Left ventricle myocardium superior (tissue), 1 donor: Measurements from ENCODE around the gene C22orf31. TPM values are rescaled to one million over a fixed set of nuclear protein-coding genes. Genes with fewer than 3 reads are reported as not detected.
A peak's percentile ranks its signal among the peaks of the same experiment; 100 is the strongest.

ENCODE experiments used
- ATAC-seq: fragments of 200-7000 bp; cut with Tn5 transposase; one replicate; pipeline ENCODE4 v1.9.1; 2020; ENCODE audit warnings: mild to moderate bottlenecking, moderate library complexity
- DNase-seq: peaks from one replicate; pipeline ENCODE4 v3.0.0-alpha.2; 2020
- intact Hi-C: fragments of 100-400 bp; cut with micrococcal nuclease; formaldehyde crosslinking; loops from one replicate; pipeline ENCODE4 v1.11.0; 2022
- total RNA-seq: library from RNA; stranded (reverse); fragmentation: NEBNext Ultra II Directional; extraction: Animal tissue kit (Norgen Biotek cat#: 25700); gene quantifications from one replicate; pipeline ENCODE4 v1.2.1, GENCODE V29; 2021
- donor health status: DM: no; HTN: yes; CAD: no; lungs with severe emphysema.

C22orf31 gene
- total RNA-seq, 1 donor from 2014 or later: not detected

DNA sequence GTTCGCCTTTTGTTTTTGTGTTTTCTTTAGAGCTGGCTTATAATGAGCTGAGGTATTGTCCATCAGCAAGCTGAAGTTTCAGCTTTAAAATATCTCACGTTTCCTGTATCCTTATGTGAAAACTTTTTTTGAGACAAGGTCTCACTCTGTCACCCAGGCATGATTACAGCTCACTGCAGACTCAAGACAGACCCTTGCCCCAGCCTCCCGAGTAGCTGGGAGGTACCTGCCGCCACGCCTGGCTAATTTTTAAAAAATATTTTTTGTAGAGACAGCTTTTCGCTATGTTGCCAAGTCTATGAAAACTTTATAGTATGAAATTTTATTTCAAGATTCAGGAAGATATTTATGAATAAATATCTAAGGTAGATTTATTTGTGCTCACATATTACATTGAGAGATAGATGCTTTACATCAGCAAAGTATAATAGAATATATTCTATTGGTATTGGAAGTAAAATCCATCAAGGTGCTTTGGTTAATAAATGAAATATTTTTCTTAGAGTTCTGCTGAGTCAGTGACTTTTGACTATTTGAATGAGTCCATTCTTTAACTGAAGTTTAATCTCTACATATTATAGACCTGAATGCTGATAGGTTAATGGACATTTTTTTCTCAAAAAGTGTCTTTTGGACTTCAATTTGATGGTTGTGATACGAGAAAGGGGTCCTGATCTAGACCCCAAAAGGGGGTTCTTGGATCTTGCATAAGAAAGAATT is 21.4 kb upstream of the C22orf31 start:
- intact Hi-C loops: no loop called here
- ATAC-seq: no peak

GRCh38 chr22:29081517-29082236 is 20.0 kb upstream of the C22orf31 start:
- intact Hi-C loops: no loop called here
- ATAC-seq: peak; percentile 64

More for the DNA sequence above, 21.4 kb upstream of the C22orf31 start:
- DNase-seq: no peak

GRCh38 chr22:29080106-29080975 is 18.7 kb upstream of the C22orf31 start:
- DNase-seq: no peak
- intact Hi-C loops: no loop called here
- peak; percentile 27 for ATAC-seq

More at GRCh38 chr22:29081517-29082236, 20.0 kb upstream of the C22orf31 start:
- DNase-seq: no peak

GRCh38 chr22:29079218-29079901 is 17.7 kb upstream of the C22orf31 start:
- intact Hi-C loops: no loop called here
- ATAC-seq (no peak), DNase-seq (no peak)

GRCh38 chr22:29078869-29079207 is 17.2 kb upstream of the C22orf31 start:
- DNase-seq (no peak), ATAC-seq (peak; percentile 17)
- intact Hi-C loops: no loop called here

GRCh38 chr22:29078036-29078868 is 16.6 kb upstream of the C22orf31 start:
- intact Hi-C loops: no loop called here
- no peak for DNase-seq
- no peak for ATAC-seq

GRCh38 chr22:29074276-29074772 is 12.7 kb upstream of the C22orf31 start:
- intact Hi-C loops: no loop called here
- DNase-seq (no peak), ATAC-seq (no peak)

GRCh38 chr22:29073618-29074275 is 12.1 kb upstream of the C22orf31 start:
- intact Hi-C loops: no loop called here
- ATAC-seq (peak; percentile 61), DNase-seq (peak; percentile 73)

DNA sequence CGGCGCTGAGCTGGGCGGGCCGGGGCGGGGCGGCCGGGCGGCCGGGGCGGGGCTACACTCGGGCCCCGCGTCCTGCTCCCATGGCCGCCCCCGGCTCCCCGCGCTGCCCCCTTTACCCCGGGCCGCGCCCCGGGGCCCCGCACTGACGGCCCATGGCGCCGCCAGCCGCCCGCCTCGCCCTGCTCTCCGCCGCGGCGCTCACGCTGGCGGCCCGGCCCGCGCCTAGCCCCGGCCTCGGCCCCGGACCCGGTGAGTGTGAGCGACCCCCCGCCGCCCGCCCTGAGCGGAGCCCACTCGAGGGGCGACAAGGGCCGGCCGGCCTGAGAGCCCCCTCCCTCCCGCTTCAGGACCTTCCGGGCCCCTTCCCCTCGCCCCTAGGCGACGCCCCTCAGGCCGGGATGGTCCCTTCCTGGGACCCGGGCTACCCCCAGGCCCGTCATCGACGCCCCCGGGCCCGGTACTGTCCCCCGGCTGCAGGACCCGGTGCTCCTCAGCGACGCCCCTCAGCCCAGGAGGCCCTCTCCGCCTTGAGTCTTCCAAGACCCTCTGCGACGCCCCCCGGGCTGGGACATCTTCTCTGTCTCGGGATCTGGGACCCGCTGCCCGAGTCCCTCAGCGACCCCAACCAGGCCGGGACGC is 11.5 kb upstream of the C22orf31 start, which contains the start of gene KREMEN1:
Gene KREMEN1, plus strand, starts transcription at position 57 of the 639 bp plus-strand sequence. Its CDS starts 96 bp downstream, at position 153.
- peak; percentile 13 for ATAC-seq
- DNase-seq: peak; percentile 43
- intact Hi-C loops: no loop called here

DNA sequence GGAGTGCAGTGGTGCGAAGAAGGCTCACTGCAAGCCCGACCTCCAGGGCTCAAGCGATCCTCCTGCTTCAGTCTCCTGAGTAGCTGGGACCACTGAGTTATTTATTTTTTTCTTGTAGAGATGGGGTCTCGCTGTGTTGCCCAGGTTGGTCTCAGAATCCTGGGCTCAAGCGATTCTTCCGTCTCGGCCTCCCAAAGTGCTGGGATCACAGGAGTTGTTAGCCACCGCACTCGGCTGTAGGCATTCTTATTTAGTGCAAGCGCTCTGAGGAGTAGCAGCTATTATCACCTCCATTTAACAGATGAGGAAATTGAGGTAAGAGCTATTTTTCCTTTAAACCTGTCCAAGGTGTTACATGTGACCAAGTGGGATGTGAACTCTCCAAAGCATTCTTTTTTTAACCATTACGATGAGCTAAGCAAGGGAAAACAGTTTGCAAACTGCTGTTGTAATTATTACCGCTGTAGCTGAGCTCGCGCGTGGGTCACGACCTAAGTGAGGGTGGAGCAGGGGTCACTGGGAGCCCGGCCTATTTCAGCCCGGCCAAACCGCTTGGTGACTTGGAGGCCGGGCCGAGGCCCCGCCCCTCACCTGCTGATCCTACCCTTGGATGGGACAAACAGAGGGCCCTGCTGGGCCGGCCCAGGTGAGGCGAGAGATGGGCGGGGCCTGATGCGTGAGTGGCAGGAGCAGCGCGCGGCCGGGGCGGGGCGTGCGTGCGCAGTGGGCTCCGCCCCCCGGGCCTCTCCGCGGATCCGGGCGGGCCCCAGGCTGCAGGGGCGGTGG is 10.8 kb upstream of the C22orf31 start:
- DNase-seq (peak; percentile 95), ATAC-seq (peak; percentile 88)
- intact Hi-C loops: no loop called here

DNA sequence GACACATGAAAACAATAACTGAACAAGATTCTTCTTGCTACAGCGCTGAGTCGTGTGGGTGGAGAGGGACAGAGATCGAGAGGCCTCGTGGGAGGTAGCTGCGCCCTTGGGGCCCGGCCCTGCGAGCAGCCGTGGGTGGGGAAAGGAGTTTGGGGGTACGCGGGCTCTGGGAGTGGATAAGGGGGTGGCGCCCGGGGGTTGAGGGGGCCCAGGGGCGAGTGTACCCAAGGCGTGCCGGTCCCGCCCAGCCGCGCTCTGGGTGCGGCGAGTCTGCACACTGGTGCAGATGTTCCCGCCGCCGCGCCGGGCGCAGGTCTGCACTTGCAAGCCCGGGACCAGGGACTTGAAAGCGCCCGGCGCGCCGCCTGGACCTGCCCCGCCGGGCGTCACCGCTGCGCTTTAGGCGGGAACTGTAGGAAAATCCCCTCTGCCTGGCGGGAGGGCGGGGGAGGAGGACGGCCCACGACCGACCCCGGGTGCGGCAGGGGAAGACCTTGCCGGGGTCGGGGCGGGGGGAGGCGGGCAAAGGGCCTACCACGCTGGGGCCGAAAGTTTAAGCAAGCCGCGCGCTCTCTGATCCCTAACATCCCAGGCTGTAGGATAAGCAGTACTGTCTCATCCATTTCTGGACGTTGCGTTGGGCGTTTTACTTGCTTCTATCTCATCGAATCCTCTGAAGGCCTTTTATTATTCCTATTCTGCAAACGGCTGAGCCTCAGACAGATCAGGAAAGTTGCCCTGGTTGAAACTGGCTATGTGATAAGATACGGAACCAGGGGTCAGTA is 9.8 kb upstream of the C22orf31 start:
- peak; percentile 23 for ATAC-seq
- intact Hi-C loops: no loop called here
- peak; percentile 68 for DNase-seq

- DNase-seq: no peak
- intact Hi-C loops: no loop called here
- no peak for ATAC-seq
These were observed 8.9 kb upstream of the C22orf31 start for GRCh38 chr22:29070490-29070889.

GRCh38 chr22:29069463-29069862 is 7.8 kb upstream of the C22orf31 start:
- peak; percentile 29 for ATAC-seq
- intact Hi-C loops: no loop called here
- no peak for DNase-seq

DNA sequence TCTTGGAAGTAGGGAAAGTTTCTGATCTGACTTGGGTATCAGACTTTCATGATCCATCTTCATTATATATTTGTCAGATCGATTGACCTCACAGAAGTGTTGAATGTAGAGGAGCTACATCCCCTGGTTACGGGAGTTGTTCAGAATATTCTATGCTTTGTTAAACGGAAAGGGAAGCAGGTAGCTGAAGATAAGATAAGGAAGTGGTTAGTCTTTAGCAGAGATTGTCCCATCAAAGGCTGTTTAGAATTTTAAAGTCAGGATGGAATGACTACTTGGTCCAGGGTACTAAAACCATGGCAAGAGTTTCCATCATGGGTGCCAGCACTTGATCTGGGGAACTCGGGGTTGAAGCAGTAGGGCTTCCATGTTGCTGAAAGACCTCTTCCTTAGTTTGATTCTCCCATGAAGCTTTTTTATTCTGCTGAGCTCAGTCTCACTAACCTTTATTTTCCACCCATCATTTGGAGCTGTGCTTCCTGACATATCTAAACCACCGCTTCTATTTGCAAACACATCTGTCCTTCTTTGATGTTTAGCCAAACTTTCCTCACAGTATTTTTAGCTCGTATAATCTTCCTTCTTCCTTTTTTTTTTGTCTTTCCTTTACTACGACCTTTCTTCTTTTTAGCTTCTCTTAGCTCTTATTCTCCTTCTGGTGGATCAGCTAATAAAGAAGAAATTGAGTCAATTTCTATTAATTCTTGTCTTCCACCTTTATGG is 4.0 kb upstream of the C22orf31 start:
- intact Hi-C loops: no loop called here
- ATAC-seq (no peak), DNase-seq (no peak)

- intact Hi-C loops: no loop called here
These were observed 723 bp upstream of the C22orf31 start for GRCh38 chr22:29062286-29062821.

More at GRCh38 chr22:29062286-29062821, 723 bp upstream of the C22orf31 start:
- ATAC-seq (no peak), DNase-seq (no peak)
